Activated T-cell treated with anti-CD3 and anti-CD28 coated beads, Interleukin-2, amount 50 U/mL, for 48 hours (primary cell): ENCODE measurements around the gene GPR82.
"Not testable (repeated sequence)": the region's sequence is repeated elsewhere in the genome, so short reads cannot be mapped to it uniquely, and the experiment has no call there.

Experiments
- DNase-seq, 2 experiments: peaks; one replicate each; pipeline ENCODE4 v3.0.0-alpha.2; 2020

Gene GPR82, protein sequence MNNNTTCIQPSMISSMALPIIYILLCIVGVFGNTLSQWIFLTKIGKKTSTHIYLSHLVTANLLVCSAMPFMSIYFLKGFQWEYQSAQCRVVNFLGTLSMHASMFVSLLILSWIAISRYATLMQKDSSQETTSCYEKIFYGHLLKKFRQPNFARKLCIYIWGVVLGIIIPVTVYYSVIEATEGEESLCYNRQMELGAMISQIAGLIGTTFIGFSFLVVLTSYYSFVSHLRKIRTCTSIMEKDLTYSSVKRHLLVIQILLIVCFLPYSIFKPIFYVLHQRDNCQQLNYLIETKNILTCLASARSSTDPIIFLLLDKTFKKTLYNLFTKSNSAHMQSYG

DNA sequence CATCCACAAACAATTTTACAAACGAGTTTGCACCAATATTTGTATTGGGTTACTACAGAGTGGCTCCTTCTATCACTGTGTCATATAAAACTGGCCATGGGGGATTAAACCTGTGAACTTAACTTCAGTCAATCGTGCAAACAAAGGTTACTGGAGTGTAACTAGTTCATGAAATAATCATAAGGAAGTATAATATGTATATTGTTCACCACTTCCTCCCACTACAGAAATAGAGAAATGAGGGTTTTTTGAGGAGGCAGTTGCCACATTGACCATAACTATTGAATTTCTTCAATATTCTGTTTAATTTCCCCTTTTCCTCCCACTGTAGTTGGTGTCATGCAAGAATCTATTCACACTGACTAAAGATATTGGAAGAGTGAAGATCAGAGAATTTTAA is at the start of gene GPR82:
TSS of gene GPR82 (plus strand) at position 356 of the 400 bp plus-strand sequence. CDS start 2,846 bp downstream, outside the sequence.
- DNase-seq: no peak

DNA sequence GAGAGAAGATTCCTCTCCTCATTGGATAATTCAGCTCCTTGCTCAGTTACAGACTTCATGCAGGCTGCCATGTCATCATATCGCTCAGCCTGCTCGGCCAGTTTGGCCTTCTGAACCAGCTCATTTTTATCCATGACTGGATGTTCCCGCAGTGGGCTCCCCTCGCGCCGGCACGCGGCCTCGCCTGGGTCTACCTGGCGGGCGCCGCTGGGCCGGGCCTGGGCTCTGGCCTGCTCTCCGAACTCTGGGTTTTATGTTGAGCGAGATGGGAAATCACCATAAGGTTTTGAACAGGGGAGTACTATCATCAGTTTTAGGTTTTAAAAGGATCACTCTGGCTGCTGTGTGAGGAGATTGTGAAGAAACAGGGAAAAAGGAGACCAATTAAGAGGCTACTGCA is 47.6 kb upstream of the GPR82 start:
- not testable (repeated sequence) for DNase-seq

DNA sequence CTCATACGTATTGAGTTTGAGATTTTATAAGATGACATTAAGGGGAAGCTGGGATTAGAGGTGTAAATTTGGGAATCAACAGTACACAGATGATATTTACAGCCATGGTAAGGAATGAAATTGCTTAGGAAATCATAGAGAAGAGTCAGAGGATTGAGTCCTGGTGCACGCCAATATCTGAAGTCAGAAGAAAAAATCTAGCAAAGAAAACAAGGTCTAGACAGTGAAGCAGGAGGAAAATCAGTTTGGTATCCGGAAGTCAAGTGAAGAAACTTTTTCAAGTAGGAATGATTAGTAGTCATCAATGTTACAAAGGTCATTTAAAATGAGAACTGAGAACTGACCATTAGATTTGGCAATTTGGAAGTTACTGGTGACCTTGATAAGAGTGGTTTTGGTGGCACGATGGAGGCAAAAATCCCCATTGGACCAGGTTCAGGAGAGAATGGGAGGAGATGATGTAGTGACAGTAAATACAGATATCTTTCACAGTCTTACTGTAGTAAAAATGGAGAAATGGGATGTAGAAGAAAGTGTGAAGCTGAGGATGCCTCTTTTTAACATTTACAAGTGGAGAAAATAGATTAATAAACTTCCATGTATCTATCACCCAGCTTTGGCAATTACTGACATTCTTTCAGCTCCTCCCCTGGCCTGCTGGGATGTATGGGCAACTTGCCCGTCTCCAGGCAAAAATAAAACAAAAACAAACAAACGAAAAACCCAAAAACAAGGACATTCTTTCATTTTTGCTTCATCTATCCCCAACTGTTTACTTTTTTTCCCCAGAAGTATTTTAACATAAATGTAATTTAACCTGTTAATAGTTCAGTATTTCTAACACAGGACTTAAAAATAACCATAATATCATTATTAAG is 46.6 kb upstream of the GPR82 start:
- DNase-seq: no peak

DNA sequence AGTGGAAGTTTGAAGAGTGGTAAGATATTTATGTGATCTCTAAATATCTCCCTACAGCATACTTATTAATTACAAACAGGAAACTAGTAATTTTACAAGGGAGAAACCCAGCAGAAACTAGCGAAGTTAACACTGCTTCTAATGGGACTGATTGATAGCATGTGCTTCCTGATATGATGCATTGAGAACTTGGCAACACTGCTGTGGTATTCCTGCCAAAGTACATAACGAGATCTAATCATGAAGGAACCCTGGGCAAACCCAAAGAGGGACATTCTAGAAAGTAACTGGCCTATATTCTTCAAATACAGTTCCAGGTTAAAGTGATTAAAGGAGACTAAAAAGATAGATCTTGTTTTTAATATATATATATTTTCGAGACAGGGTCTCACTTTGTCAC is 39.8 kb upstream of the GPR82 start:
- DNase-seq: no peak

DNA sequence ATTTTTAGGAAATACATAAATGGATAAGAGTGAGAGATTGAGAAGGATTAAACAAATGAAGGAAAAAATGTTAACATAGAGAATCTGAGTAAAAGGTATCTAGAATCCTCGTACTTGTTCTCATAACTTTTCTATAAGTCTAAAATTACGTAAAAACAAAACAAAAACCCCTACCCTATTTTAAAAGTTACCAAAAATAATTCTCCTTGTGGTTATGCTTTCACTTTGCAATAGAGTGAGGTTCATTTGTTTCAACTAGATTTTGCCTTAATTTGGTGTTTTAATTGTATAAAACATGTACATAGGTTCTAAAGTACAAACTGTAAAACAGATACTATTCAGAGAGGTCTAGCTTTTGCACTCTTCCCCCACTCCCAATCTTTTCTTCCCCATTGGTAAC is 39.0 kb upstream of the GPR82 start:
- DNase-seq: no peak

DNA sequence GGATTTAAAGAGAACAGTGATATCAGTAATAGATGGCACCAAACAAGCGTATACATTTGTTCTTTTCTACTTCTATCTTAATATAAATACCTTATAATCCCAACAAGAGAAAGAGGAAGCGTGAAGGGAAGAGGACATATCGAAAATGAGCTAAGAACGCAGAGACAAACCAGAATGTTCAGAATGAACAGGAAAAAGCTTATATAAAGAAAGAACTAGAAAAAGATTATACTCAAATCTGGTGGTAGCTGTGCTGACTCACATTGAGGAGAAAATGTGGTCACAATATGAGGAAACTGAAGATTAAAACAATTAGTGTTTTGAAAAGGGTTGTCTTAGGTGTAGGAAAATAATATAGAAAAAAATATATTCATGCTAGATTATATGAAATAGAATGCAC is 37.2 kb upstream of the GPR82 start:
- DNase-seq: no peak

DNA sequence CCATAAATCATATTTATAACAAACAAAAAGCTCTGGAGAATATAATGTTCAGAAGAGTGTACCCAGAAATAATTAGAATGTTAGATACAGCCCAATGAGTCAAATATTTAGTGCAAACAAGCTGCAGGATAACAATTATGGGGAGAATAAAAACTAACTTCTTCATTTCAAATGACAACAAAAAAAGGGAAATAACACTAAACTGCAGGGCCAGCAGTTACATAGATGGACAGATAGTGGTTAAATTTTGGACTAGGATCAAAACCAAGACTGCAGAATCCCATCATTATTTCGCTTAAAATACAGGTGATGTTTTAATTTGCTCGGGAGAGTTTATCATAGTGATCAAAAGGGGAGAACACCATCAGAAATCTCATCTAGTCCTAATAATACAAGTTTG is 35.8 kb upstream of the GPR82 start:
- no peak for DNase-seq

DNA sequence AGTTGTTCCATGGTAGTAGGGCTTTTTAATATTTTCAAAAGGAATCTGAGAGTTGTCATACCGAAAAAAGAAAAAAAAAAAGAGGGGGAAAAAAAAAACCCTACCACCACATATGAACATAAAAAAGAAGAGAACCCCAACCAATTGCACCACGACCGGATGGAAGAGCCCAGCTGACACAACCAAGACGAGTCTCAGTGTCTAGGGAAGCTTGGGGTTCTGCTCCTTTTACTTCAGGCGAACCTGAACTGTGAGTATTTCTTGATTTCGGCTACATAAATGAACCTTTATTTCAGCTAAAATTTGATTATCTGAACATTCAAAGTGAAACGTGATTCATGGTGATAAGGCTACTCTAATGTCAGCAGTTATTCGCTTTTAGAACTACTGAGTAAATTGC is 35.1 kb upstream of the GPR82 start, which contains the start of gene GPR34:
TSS of gene GPR34 (plus strand) at position 139 of the 400 bp plus-strand sequence. CDS start 6,661 bp downstream, outside the sequence.
- DNase-seq: no peak

DNA sequence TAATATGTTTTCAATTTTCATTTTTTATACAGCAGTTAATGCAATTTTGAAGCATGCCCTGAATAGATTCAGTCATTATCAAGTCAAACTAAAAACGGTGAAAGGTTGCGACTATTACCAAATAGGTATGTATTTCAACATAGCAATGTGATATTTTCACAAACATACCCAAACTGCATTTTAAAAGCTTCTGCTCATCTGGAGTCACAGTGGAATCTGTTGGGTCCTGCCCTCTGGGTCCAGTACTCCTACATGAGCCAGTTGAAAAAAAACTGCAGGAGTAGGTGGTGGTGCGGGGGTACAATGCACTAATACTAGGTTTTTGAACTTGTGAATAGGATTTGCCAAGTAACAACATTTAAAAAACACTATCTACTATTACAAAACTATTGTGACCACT is 34.3 kb upstream of the GPR82 start:
- DNase-seq: no peak

DNA sequence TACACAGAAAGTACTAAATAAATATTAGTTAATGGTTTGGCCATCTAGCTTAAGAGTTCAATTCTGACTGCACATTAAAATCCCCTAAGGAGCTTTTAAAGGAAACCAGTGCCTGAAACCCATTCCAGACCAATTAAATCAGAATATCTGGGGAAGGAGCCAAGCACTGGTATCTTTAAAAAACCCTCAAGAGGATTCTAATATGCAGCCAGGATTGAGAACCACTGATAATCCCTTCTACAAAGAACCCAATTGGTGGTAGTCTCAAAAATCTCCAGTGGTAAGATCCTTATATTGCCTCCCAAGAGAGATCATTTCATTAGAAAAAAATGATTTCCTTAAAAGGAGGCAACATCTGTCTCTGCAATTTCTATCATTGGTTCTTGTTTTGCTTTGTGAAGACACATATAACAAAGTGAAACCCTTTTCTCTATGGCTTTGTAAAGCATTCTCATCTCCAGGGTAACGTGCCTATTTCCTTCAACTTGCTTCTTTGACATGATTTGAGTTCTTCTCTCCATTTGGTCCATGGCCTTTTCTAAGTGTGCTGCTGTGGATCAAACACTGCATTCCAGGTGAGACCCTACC is 31.7 kb upstream of the GPR82 start:
- no peak for DNase-seq

DNA sequence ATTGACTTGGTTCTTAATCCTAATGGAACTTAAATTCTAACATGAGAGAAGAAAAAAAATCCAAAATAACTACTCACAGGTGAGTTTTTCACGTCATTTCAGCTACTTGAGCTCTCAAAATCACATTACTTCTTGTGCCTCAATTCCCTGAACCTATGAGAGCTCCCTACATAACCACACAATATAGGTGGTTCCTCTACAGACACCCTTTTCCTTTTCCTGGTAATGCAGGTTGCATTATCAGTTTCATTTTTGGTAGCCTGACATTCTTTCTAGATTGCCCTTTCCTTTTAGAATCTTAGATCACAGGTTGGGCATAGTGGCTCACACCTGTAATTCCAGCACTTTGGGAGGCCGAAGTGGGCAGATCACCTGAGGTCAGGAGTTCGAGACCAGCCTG is 31.0 kb upstream of the GPR82 start:
- DNase-seq: no peak

DNA sequence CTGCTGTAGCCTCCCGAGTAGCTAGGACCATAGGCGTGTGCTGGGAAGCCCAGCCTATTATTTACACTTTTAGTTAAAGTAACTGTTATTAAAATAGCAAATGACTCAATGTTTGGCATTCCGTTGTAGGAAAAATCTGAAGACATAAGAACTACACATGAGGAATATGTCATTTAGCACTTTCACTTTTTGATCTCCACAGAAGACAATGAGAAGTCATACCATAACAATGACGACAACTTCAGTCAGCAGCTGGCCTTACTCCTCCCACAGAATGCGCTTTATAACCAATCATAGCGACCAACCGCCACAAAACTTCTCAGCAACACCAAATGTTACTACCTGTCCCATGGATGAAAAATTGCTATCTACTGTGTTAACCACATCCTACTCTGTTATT is 28.6 kb upstream of the GPR82 start:
- no peak for DNase-seq

DNA sequence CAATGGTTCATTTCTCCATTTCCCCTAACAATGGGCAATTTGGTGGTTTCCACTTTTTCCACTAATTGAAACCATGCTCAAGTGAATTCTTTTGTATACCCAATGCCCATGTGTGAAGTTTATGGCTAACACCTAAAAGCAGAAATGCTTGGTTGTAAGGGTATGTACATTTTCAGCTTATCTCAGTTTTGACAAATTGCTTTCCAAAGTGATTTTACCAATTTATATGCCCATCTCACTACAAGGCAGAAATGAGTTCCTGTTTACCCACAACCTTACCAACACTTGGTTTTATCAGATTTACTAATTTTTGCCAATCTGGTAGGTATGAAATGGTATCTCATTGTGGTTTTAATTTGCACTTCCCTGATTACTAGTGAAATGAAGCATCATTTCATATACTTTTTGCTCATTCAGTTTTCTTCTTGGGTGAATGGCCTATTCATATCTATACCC is 20.4 kb upstream of the GPR82 start:
- no peak for DNase-seq

DNA sequence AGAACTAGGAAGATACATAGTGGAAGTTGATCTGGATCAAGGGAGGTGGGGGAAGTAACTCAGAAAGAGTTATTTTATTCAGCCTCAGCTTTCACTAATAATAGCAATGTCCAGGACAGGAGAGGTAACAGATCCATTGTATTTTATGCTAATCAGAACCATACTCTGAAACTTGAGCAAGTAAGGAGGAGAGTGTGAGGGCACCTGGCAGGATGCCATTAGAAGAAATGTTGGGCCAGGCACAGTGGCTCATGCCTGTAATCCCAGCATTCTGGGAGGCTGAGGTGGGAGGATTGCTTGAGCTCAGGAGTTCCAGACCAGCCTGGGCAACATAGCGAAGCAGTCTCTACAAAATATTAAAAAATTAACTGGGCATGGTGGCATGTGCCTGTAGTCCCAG is 18.9 kb upstream of the GPR82 start:
- no peak for DNase-seq

DNA sequence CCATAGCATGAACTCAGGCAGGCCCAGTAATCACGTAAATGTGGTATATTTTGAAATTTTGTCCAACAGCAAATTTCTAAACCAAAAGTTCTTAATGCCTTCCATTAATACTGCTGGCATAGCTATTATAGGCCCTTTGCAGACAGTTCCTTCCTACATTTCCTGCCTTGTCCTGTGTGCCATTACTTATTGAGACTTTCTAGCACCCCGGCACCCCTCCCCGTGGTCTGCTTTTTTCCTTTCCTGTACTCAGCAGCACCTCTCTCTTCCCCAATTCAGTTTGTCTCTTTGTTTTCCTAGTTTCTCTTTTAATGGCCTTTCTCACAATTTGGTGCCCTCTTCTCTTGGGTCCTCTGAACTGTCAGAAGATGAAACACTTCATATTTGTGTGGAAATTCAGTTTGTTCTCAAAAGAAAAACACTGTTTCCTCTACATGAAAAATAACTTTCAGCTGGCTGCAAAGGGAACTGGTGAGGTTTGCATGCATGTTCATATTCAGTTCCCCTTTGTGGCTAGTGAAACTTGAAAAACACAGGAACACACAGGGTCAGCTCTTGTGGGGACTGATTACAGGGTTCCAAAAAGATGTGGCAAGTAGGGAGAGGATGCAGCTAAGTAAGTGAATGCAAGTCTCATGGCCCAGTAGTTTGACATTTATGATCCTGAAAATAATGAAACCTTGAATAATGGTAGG is 18.2 kb upstream of the GPR82 start:
- DNase-seq: no peak

DNA sequence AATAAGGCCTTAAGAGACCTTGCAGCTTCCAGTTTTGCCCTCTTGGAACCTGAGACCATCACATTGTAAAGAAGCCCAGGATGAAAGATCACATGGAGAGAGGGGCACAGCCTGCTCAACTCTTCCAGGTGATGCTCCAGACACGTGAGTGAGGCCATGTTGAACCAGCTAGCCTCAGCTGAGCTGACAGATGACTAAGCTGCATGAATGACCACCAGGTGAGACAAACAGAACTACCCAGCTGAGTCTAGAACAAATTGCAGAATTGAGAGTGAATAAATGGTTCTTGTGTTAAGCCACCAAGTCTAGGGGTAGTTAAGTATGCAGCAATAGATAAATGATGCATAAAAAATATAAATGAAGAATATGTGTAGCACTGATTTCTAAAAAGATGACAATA is 16.8 kb upstream of the GPR82 start:
- no peak for DNase-seq

DNA sequence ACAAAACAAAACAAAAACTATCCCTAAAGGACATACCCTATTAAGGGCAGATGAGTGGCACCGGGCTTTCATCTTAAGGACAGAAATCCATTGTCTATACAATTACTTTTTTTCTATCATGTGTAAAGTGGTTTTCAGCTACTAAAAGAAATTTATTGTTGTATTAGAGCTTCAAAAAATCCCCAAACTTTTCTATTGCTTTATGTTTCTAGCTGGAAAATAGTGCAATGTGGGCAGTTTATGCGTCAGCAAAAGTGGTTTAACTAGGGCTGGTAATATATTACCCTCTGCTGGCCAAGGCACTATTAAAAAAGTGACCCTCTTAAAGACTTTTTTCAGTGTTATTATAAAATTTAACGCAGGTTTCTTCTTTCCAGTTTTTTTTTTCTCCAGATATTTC is 15.5 kb upstream of the GPR82 start:
- no peak for DNase-seq

DNA sequence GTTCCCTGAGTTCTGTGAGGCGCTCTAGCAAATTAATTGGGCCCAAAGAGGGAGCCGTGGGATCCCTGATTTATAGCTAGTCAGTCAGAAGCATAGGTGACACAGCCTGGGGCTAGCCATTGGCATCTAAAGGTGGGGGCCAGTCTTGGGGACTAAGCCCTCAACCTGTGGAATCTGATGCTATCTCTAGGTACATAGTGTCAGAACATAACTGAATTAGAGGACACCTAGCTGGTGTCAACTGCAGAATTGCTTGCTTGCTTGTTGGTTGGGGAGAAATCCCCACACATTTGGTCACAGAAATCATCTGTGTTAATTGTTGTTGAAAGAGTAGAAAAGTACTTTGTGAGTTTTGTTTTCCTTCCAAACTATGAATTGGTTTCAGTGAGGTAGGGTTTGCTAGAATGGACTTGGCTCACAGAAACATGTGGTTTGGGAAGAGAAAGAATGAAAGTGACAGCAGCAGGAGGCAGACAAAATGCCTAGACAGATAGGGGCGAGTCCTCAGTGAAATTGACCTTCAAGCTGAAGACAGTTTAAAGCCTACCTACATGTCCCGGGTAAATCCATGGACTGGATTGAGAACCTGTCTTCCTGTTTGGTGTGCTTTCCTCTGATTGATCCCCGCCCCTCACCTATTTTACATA is 12.8 kb upstream of the GPR82 start:
- no peak for DNase-seq

DNA sequence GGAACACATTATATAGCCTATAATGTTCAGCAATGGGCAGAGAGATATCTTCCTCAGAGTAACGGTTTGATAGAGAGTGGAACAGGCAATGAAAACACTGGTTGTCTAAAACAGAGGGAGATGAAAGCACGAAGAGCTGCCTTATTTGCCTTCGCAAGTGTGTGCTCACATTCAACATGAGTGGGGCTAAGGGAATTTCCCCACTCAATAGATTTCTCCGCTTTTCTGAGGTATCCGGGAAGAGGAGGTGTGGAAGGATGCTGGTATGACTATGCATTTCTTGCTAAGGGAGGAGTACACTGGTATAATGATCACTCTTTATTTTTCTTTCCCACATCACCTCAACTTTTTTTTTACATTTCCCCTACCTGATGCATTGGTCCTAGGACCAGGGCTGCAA is 7.8 kb upstream of the GPR82 start:
- no peak for DNase-seq

DNA sequence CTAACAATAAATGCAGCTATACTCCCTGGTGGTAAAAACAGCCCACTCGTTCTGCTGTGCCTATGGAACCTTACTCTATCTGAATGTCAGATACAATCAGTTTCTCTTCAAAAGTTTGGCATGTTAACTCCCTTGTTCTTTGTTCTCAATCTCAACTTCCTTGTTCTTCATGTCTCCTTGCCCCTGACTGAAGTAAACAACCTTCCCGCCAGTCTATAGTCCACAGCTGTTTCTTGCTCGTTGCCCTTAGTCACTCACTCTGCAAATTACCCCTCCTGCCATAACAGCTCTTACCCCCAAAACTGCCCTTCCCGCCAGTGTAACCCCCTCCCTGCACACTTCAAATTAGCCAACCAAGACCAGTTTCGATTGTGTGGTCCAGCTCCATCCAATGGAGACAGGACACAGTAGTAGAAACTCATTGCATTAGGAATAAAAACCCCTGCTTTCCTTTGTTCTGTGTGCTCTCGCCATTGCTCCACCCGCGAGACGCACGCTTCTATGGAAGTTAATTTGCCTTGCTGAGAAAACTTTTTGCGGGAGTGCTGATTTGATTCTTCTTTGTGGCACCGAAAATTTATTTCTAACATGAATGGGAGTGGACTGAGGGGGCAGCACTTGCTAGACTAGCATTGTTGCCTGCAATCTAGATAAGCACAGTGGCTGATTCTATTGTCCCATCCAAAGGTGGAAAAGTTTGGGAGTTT is 7.1 kb upstream of the GPR82 start:
- DNase-seq: no peak

DNA sequence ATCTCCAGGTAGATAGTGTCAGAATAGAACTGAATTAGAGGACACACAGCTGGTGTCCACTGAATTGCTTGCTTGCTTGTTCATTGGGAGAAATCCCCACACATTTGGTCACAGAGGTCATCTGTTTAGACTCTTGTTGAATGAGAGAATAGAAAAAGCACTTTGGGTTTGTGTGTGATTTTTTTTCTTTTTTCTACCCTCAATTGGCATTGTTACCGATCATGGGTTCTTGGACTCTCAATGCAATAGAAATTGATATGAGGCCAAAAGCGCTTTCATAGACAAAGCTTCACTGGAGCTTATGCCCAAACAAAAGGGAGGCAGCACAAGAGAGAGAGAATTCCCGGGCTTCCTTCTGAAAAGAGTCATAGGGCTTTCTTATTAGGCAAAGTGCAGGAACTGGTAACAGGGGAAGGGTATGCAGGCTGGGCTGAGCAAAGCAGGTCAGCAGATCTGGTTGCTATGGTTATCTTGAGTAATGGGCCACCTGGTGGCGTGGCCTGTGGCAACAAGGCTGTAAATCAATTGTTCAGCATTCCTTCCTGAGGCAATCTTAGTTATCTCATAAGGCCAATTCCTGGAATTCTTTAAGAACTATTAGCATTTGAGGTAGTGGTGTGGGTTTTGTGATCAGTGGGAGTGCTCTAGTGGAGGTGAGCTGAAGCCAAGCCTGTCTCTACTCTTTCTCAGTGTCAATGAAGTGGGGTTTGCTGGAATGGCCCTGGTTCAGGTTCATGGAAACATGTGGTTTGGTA is 5.3 kb upstream of the GPR82 start:
- DNase-seq: no peak
